H1 (cell line): ENCODE data around the gene CCDC106. TPM values are rescaled to one million over a fixed set of nuclear protein-coding genes. Genes with fewer than 3 reads are reported as not detected.

ENCODE experiments used
- CTCF ChIA-PET: fragments of 300-600 bp; sonication (Branson Sonifier 250); formaldehyde crosslinking; loops from one replicate; lab custom pipeline; 2021; ENCODE audit not compliant: partially characterized antibody; lab: Charles Lee
- POLR2A ChIA-PET: fragments of 300-600 bp; sonication (Branson Sonifier 250); formaldehyde crosslinking; loops from one replicate; lab custom pipeline; 2021; ENCODE audit warnings: inconsistent platforms; ENCODE audit not compliant: partially characterized antibody; lab: Charles Lee
- DNase-seq, 2 experiments: peaks; one replicate each; pipeline versions ENCODE4 v3.0.0 to v3.0.0-alpha.2; 2010 to 2022; ENCODE audit warnings: low spot score in 2 of 2, low read depth in 1 of 2, mixed read lengths in 1 of 2
- FAIRE-seq: peaks from 2 replicates; lab custom pipeline; 2011; peaks lifted over from hg19 to GRCh38; lab: Jason Lieb, UNC
- H2AFZ ChIP-seq: 2 replicates; pipeline ENCODE4 v1.8.1; 2012; ENCODE audit warnings: low read length, inconsistent platforms
- H2AK5ac ChIP-seq: 2 replicates; pipeline ENCODE4 v1.6.1; 2013; ENCODE audit warnings: low read depth, low read length
- H2BK120ac ChIP-seq: replicated peaks from 2 replicates; pipeline ENCODE3; 2013; ENCODE audit warnings: low read depth, low read length, inconsistent platforms
- H2BK12ac ChIP-seq: 2 replicates; pipeline ENCODE4 v1.6.1; 2013; ENCODE audit warnings: low read depth, low read length
- H2BK15ac ChIP-seq: 2 replicates; pipeline ENCODE4 v1.6.1; 2013; ENCODE audit warnings: low read length
- H2BK20ac ChIP-seq: 2 replicates; pipeline ENCODE4 v1.6.1; 2013; ENCODE audit warnings: low read length
- H2BK5ac ChIP-seq: 2 replicates; pipeline ENCODE4 v1.6.1; 2013; ENCODE audit warnings: low read depth, low read length
- H3K14ac ChIP-seq: 2 replicates; pipeline ENCODE4 v1.6.1; 2013; ENCODE audit warnings: inconsistent platforms; ENCODE audit not compliant: insufficient read length
- H3K18ac ChIP-seq: 2 replicates; pipeline ENCODE4 v1.6.1; 2013; ENCODE audit warnings: low read length; ENCODE audit errors: extremely low read depth
- H3K23ac ChIP-seq: 2 replicates; pipeline ENCODE4 v1.6.1; 2013; ENCODE audit warnings: inconsistent platforms; ENCODE audit not compliant: insufficient read length
- H3K23me2 ChIP-seq: 2 replicates; pipeline ENCODE4 v1.6.1; 2013; ENCODE audit warnings: low read depth, low read length
- H3K27ac ChIP-seq: 2 replicates; pipeline ENCODE4 v1.6.1; 2011; ENCODE audit warnings: low read depth, low read length, inconsistent platforms
- H3K27me3 ChIP-seq, 4 experiments: replicated peaks in 1 of 4; 1 replicate in 1 of 4; 2 replicates in 3 of 4; pipeline versions ENCODE4 v1.6.1 to v1.8.1; 2011 to 2013; ENCODE audit warnings: low read length in 3 of 4, mild to moderate bottlenecking in 3 of 4, inconsistent platforms in 2 of 4, mixed read lengths in 2 of 4, moderate library complexity in 1 of 4; ENCODE audit not compliant: control insufficient read depth in 3 of 4, insufficient read depth in 3 of 4; ENCODE audit errors: extremely low read depth in 1 of 4
- H3K36me3 ChIP-seq, 4 experiments: 2 replicates each; pipeline versions ENCODE4 v1.6.1 to v1.8.1; 2011 to 2013; ENCODE audit warnings: mild to moderate bottlenecking in 4 of 4, low read length in 3 of 4, moderate library complexity in 2 of 4, control low read depth in 1 of 4, inconsistent platforms in 1 of 4; ENCODE audit not compliant: insufficient read depth in 4 of 4, control insufficient read depth in 2 of 4
- H3K4ac ChIP-seq: replicated peaks from 2 replicates; pipeline ENCODE3; 2013; ENCODE audit warnings: low read length, low read depth, mixed read lengths, inconsistent platforms; ENCODE audit not compliant: insufficient read length
- H3K4me1 ChIP-seq, 4 experiments: replicated peaks in 1 of 4; 1 replicate in 1 of 4; 2 replicates in 3 of 4; pipeline versions ENCODE4 v1.6.1 to v1.8.1; 2011 to 2013; ENCODE audit warnings: low read length in 3 of 4, inconsistent platforms in 2 of 4, mixed read lengths in 1 of 4; ENCODE audit not compliant: insufficient read depth in 4 of 4, control insufficient read depth in 3 of 4
- H3K4me2 ChIP-seq, 2 experiments: 2 replicates each; pipeline versions ENCODE4 v1.6.1 to v1.8.1; 2011 to 2013; ENCODE audit warnings: low read depth in 2 of 2, low read length in 2 of 2, control low read depth in 1 of 2, inconsistent platforms in 1 of 2, mild to moderate bottlenecking in 1 of 2; ENCODE audit not compliant: insufficient read depth in 1 of 2
- H3K4me3 ChIP-seq, 4 experiments: fragments of 200-600, 300-600 bp in 1 of 4; sonication (generic), shearing (Covaris generic), sonication (Bioruptor Twin) in 1 of 4; 2 replicates each; pipeline versions ENCODE4 v1.5.1 to v1.8.1; 2011 to 2016; ENCODE audit warnings: low read length in 4 of 4, low read depth in 3 of 4, control low read depth in 2 of 4, inconsistent platforms in 2 of 4, mild to moderate bottlenecking in 2 of 4, mixed read lengths in 1 of 4, moderate library complexity in 1 of 4; ENCODE audit not compliant: insufficient read depth in 2 of 4; ENCODE audit errors: extremely low read depth in 1 of 4
- H3K56ac ChIP-seq: replicated peaks from 2 replicates; pipeline ENCODE3; 2013; ENCODE audit warnings: low read depth, mild to moderate bottlenecking, mixed read lengths, low read length, inconsistent platforms; ENCODE audit not compliant: insufficient read length
- H3K79me1 ChIP-seq: 2 replicates; pipeline ENCODE4 v1.6.1; 2013; ENCODE audit warnings: low read depth, low read length, control low read depth
- H3K79me2 ChIP-seq, 2 experiments: 2 replicates each; pipeline versions ENCODE4 v1.6.1 to v1.8.1; 2012 to 2013; ENCODE audit warnings: low read length in 2 of 2, mild to moderate bottlenecking in 2 of 2, inconsistent platforms in 1 of 2; ENCODE audit not compliant: insufficient read depth in 2 of 2, control insufficient read depth in 1 of 2
- H3K9ac ChIP-seq, 4 experiments: replicated peaks in 1 of 4; 1 replicate in 1 of 4; 2 replicates in 3 of 4; pipeline versions ENCODE4 v1.6.1 to v1.8.1; 2011 to 2013; ENCODE audit warnings: low read depth in 3 of 4, low read length in 3 of 4, control low read depth in 2 of 4, mild to moderate bottlenecking in 2 of 4, moderate library complexity in 2 of 4, inconsistent platforms in 1 of 4; ENCODE audit errors: extremely low read depth in 1 of 4
- H3K9me3 ChIP-seq, 2 experiments: 2 replicates each; pipeline versions ENCODE4 v1.6.1 to v1.8.1; 2012 to 2013; ENCODE audit warnings: mild to moderate bottlenecking in 2 of 2, moderate library complexity in 2 of 2, control low read depth in 1 of 2, inconsistent platforms in 1 of 2, low read depth in 1 of 2, low read length in 1 of 2, mixed read lengths in 1 of 2; ENCODE audit not compliant: insufficient read depth in 2 of 2
- H4K20me1 ChIP-seq, 2 experiments: replicated peaks in 1 of 2; 2 replicates each; pipeline versions ENCODE3 to v1.8.1; 2011 to 2013; ENCODE audit warnings: inconsistent platforms in 2 of 2, low read length in 2 of 2, mild to moderate bottlenecking in 1 of 2; ENCODE audit not compliant: insufficient read depth in 2 of 2, control insufficient read depth in 1 of 2
- H4K5ac ChIP-seq: 2 replicates; pipeline ENCODE4 v1.6.1; 2013; ENCODE audit warnings: low read length, low read depth, mixed read lengths, inconsistent platforms; ENCODE audit not compliant: insufficient read length
- H4K8ac ChIP-seq: 2 replicates; pipeline ENCODE4 v1.8.0; 2013; ENCODE audit warnings: mild to moderate bottlenecking, moderate library complexity, low read length, inconsistent platforms; ENCODE audit not compliant: insufficient read depth; ENCODE audit errors: extremely low read depth
- H4K91ac ChIP-seq: replicated peaks from 2 replicates; pipeline ENCODE3; 2013; ENCODE audit warnings: low read length, mixed read lengths, inconsistent platforms; ENCODE audit not compliant: insufficient read length
- HDAC2 ChIP-seq, 2 experiments: fragments of 300-600 bp in 1 of 2; sonication (generic) in 1 of 2; IDR thresholded peaks; 2 replicates each; pipeline ENCODE4 v1.6.1; 2011 to 2012; ENCODE audit warnings: low read depth in 2 of 2, low read length in 2 of 2, mild to moderate bottlenecking in 2 of 2, moderate library complexity in 2 of 2, borderline replicate concordance in 1 of 2, inconsistent platforms in 1 of 2
- POLR2A ChIP-seq, 2 experiments: IDR thresholded peaks; 1 replicate in 1 of 2; 2 replicates in 1 of 2; pipeline ENCODE4 v1.6.1; 2011; ENCODE audit warnings: low read depth in 2 of 2, low read length in 2 of 2, mild to moderate bottlenecking in 2 of 2; ENCODE audit errors: control extremely low read depth in 1 of 2
- TAF1 ChIP-seq: IDR thresholded peaks from 2 replicates; pipeline ENCODE4 v1.6.1; 2011; ENCODE audit warnings: mild to moderate bottlenecking, low read depth, low read length
- WGBS, 2 experiments: shearing (Covaris generic) in 1 of 2; methylation state at CpG; one replicate each; pipeline versions ENCODE4 v1.1.6 to v1.1.7; 2013 to 2015; ENCODE audit warnings: low lambda C conversion rate in 2 of 2, mixed read lengths in 2 of 2, inconsistent platforms in 1 of 2, low coverage in 1 of 2, missing lambda C conversion rate in 1 of 2; ENCODE audit not compliant: insufficient replicate concordance in 2 of 2, insufficient coverage in 1 of 2, insufficient read length in 1 of 2; ENCODE audit errors: extremely low coverage in 1 of 2, missing lambda C conversion rate in 1 of 2; 5-methylcytosine and 5-hydroxymethylcytosine counted together
- polyA plus RNA-seq, 7 experiments: library from polyadenylated mRNA; depleted of rRNA in 3 of 7; stranded (reverse) in 5 of 7; unstranded in 2 of 7; fragments of >200 nt in 5 of 7; fragments of 200-250 nt in 2 of 7; gene quantifications; 1 replicate in 5 of 7; 2 replicates in 1 of 7; 4 replicates in 1 of 7; pipeline versions ENCODE4 v1.2.1 to v1.2.3, GENCODE V29; 2011 to 2013; ENCODE audit warnings: missing spikeins in 2 of 7, mixed read lengths in 2 of 7
- total RNA-seq: library from RNA; stranded (reverse); fragmentation: NEBNext Ultra II Directional; extraction: Animal tissue kit (Norgen Biotek cat#: 25700); gene quantifications from 2 replicates; pipeline ENCODE4 v1.2.1, GENCODE V29; 2021

CCDC106 gene
- total and polyA plus RNA-seq, 2 of the 8 experiments (the other 6 are each of a cell fraction or from before 2014, with no cell fraction given): 12.0 to 20.1 TPM

GRCh38 chr19:55675661-55676354 is 27.8 kb downstream of the CCDC106 start:
- peak overlapping the region; percentile 76 to 94 (median 80) for H3K9ac ChIP-seq
- FAIRE-seq: no peak
- no peak overlapping the region for H3K14ac ChIP-seq
- H3K56ac ChIP-seq: no peak overlapping the region
- H3K9me3 ChIP-seq: no peaks in the 10 kb centered on the region
- H2BK5ac ChIP-seq: no peak overlapping the region
- H4K5ac ChIP-seq: no peak overlapping the region
- H4K8ac ChIP-seq: peak overlapping the region; percentile 69; the same call in 1 of the 2 replicates
- no peak overlapping the region for H2BK120ac ChIP-seq
- peaks cover 5% of the 10 kb centered on the region; the same call in 1 of the 2 replicates for H3K23me2 ChIP-seq
- peaks cover 21 to 72% of the 10 kb centered on the region in 2 experiments for H3K79me2 ChIP-seq
- peak overlapping the region; percentile 70 to 90 for H3K4me2 ChIP-seq
- H2BK20ac ChIP-seq: no peak overlapping the region
- peaks cover 7 to 19% (median 17%) of the 10 kb centered on the region in 4 experiments; a peak in 7 of 8 replicates for H3K36me3 ChIP-seq
- H2BK12ac ChIP-seq: no peak overlapping the region
- peaks cover 0 to 6% (median 3%) of the 10 kb centered on the region in 4 experiments; a peak in 4 of 7 replicates for H3K4me1 ChIP-seq
- H3K23ac ChIP-seq: no peak overlapping the region
- H4K91ac ChIP-seq: no peak overlapping the region
- H3K27ac ChIP-seq: no peak overlapping the region; the same call in 1 of the 2 replicates
- H3K79me1 ChIP-seq: peaks cover 21% of the 10 kb centered on the region
- peak overlapping the region; percentile 83 to 95 (median 92) for H3K4me3 ChIP-seq
- no peak overlapping the region for H2AFZ ChIP-seq
- no peaks in the 10 kb centered on the region for H3K27me3 ChIP-seq
- DNase-seq: no peak
- ChIA-PET CTCF (interaction anchor here (1.0 kb wide), 2 partner anchors 27 to 33 kb away, joined by 3 read pairs; no protein-coding TSS in a partner anchor), POLR2A (interaction anchor here (0.9 to 1.7 kb wide), 4 partner anchors 12 to 28 kb away, joined by 3 to 11 read pairs (median 4); partner anchors contain the start of gene CCDC106)
- peak overlapping the region; percentile 1; the same call in 1 of the 2 replicates for H2AK5ac ChIP-seq
- WGBS, 2 experiments: 40% methylated on average over 16 of the region's 16 CpGs; no CpG with 5 or more reads in 1 of the 2 experiments
- H4K20me1 ChIP-seq: peaks cover 12 to 28% of the 10 kb centered on the region in 2 experiments
- H3K4ac ChIP-seq: no peak overlapping the region
- no peak overlapping the region; the same call in 1 of the 2 replicates for H3K18ac ChIP-seq
- H2BK15ac ChIP-seq: no peak overlapping the region
- TF ChIP-seq TAF1 (no peak), POLR2A (IDR thresholded peaks at IDR 0.05; ENCODE audit: control extremely low read depth in 1 of 2, low read depth in 2 of 2, low read length in 2 of 2) (no peak), HDAC2 (IDR thresholded peaks at IDR 0.05; ENCODE audit: borderline replicate concordance in 1 of 2, low read depth in 2 of 2, low read length in 2 of 2) (no peak)
